OCI-LY3 (cell line): ENCODE data around the gene PPP1R15B.

Experiments used
- H2AFZ ChIP-seq: fragments of 200-600, 300-600 bp; shearing (Covaris generic); 2 replicates; pipeline ENCODE4 v1.6.0; 2014; ENCODE audit warnings: antibody characterized with exemption, low read depth, low read length
- H3K27ac ChIP-seq: fragments of 200-600, 300-600 bp; sonication (generic); 2 replicates; pipeline ENCODE4 v1.5.1; 2014; ENCODE audit warnings: mild to moderate bottlenecking, low read length, moderate library complexity, mixed read lengths
- H3K27me3 ChIP-seq: fragments of 200-600, 300-600 bp; sonication (generic); 2 replicates; pipeline ENCODE4 v1.6.1; 2014; ENCODE audit warnings: low read depth, low read length, mixed read lengths
- H3K36me3 ChIP-seq: fragments of 200-600, 300-600 bp; sonication (generic); replicated peaks from 2 replicates; pipeline ENCODE3; 2014; ENCODE audit warnings: low read depth, low read length, mixed read lengths
- H3K4me1 ChIP-seq: fragments of 300-600, 200-600 bp; sonication (generic); 2 replicates; pipeline ENCODE4 v1.6.1; 2014; ENCODE audit warnings: low read length, mixed read lengths
- H3K4me2 ChIP-seq: fragments of 200-600, 300-600 bp; sonication (generic); 2 replicates; pipeline ENCODE4 v1.6.1; 2014; ENCODE audit warnings: low read length, mixed read lengths
- H3K4me3 ChIP-seq: fragments of 300-600, 200-600 bp; sonication (generic); 2 replicates; pipeline ENCODE4 v1.5.1; 2014; ENCODE audit warnings: antibody characterized with exemption, mild to moderate bottlenecking, low read length, moderate library complexity
- H3K79me2 ChIP-seq: fragments of 300-600, 200-600 bp; shearing (Covaris generic); 2 replicates; pipeline ENCODE4 v1.6.1; 2014; ENCODE audit warnings: mild to moderate bottlenecking, low read length, mixed read lengths
- H3K9ac ChIP-seq: fragments of 300-600, 200-600 bp; shearing (Covaris generic); 2 replicates; pipeline ENCODE4 v1.6.0; 2014; ENCODE audit warnings: mild to moderate bottlenecking, low read length, moderate library complexity
- H3K9me3 ChIP-seq: fragments of 200-600, 300-600 bp; shearing (Covaris generic); 2 replicates; pipeline ENCODE4 v1.6.1; 2014; ENCODE audit warnings: low read length, mixed read lengths; ENCODE audit not compliant: insufficient read depth
- H4K20me1 ChIP-seq: fragments of 200-600, 300-600 bp; sonication (generic); 2 replicates; pipeline ENCODE4 v1.6.1; 2016; ENCODE audit warnings: low read length, mixed read lengths; ENCODE audit not compliant: insufficient read depth
- EZH2phosphoT487 ChIP-seq: fragments of 200-600 bp; shearing (Covaris generic); IDR thresholded peaks from 2 replicates; pipeline ENCODE4 v1.6.1; 2018; ENCODE audit warnings: antibody characterized with exemption, mixed run types, low read depth
- TF ChIP-seq, protein P1 (sequence below): fragments of 200-600, 300-600 bp; sonication (generic); IDR thresholded peaks from 2 replicates; pipeline ENCODE4 v1.5.1; 2014; ENCODE audit warnings: antibody characterized with exemption, low read length, low read depth

Gene PPP1R15B

GRCh38 chr1:204449678-204450280 is 38.2 kb upstream of the PPP1R15B start:
- no peak for TF ChIP-seq EZH2phosphoT487
- TF ChIP-seq, protein P1, sequence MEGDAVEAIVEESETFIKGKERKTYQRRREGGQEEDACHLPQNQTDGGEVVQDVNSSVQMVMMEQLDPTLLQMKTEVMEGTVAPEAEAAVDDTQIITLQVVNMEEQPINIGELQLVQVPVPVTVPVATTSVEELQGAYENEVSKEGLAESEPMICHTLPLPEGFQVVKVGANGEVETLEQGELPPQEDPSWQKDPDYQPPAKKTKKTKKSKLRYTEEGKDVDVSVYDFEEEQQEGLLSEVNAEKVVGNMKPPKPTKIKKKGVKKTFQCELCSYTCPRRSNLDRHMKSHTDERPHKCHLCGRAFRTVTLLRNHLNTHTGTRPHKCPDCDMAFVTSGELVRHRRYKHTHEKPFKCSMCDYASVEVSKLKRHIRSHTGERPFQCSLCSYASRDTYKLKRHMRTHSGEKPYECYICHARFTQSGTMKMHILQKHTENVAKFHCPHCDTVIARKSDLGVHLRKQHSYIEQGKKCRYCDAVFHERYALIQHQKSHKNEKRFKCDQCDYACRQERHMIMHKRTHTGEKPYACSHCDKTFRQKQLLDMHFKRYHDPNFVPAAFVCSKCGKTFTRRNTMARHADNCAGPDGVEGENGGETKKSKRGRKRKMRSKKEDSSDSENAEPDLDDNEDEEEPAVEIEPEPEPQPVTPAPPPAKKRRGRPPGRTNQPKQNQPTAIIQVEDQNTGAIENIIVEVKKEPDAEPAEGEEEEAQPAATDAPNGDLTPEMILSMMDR: no peak
- H3K9me3 ChIP-seq: no peaks in the 10 kb centered on the region
- no peak overlapping the region for H3K27ac ChIP-seq
- no peak overlapping the region for H3K9ac ChIP-seq
- H2AFZ ChIP-seq: no peak overlapping the region
- H3K4me2 ChIP-seq: no peak overlapping the region
- H3K36me3 ChIP-seq: peaks cover 36% of the 10 kb centered on the region
- H3K27me3 ChIP-seq: no peaks in the 10 kb centered on the region
- no peaks in the 10 kb centered on the region for H4K20me1 ChIP-seq
- no peak overlapping the region for H3K4me3 ChIP-seq
- H3K4me1 ChIP-seq: peaks cover 70% of the 10 kb centered on the region
- no peaks in the 10 kb centered on the region for H3K79me2 ChIP-seq

DNA sequence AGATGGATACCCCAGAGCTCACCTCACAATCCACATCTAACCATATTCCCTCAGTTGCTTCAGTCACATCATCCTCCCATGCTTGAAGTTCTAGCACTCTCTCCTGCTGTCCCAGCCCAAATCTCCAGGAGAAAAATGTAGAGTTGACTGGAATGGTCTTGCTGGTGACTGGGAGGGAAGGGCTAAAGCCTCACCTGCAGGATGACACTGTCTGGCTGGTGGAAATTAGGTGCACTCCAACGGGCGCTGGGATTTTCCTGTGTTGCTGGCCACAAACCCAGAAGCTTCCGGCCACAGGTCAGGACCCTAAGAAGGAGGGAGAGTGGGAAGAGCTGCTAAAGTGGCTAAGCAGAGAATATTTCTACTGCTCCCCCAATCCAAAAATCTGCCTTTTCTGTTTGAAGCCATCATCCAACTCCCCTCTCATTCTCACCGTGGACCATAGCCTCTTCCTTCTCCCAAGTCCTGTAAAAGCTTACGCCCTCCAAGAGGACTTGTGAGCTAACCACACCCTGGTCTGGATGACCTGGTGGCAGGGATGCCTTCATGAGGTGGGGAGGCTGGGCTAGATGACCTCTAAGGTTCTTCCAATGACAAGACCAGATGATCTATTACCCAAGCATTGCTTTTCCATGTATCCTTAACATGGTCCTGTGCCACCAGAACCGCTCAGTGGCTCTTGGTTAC is 37.5 kb upstream of the PPP1R15B start:
- TF ChIP-seq EZH2phosphoT487: no peak
- TF ChIP-seq, protein P1: no peak
- Histone ChIP-seq H4K20me1 (no peaks in the 10 kb centered on the region), H3K4me2 (peak overlapping the region; percentile 21), H3K79me2 (no peaks in the 10 kb centered on the region), H3K4me3 (no peak overlapping the region), H3K4me1 (peaks cover 70% of the 10 kb centered on the region), H3K27ac (no peak overlapping the region), H3K27me3 (no peaks in the 10 kb centered on the region), H2AFZ (no peak overlapping the region), H3K36me3 (peaks cover 39% of the 10 kb centered on the region), H3K9me3 (no peaks in the 10 kb centered on the region), H3K9ac (no peak overlapping the region)

GRCh38 chr1:204448344-204448964 is 36.8 kb upstream of the PPP1R15B start:
- H3K9ac ChIP-seq: no peak overlapping the region
- no peaks in the 10 kb centered on the region for H3K9me3 ChIP-seq
- peak overlapping the region; percentile 21 for H3K4me2 ChIP-seq
- H2AFZ ChIP-seq: no peak overlapping the region
- no peak for TF ChIP-seq EZH2phosphoT487
- TF ChIP-seq, protein P1: no peak
- H3K27ac ChIP-seq: no peak overlapping the region
- H3K27me3 ChIP-seq: no peaks in the 10 kb centered on the region
- no peaks in the 10 kb centered on the region for H4K20me1 ChIP-seq
- peaks cover 46% of the 10 kb centered on the region for H3K36me3 ChIP-seq
- H3K4me1 ChIP-seq: peaks cover 65% of the 10 kb centered on the region
- H3K4me3 ChIP-seq: no peak overlapping the region
- no peaks in the 10 kb centered on the region for H3K79me2 ChIP-seq

DNA sequence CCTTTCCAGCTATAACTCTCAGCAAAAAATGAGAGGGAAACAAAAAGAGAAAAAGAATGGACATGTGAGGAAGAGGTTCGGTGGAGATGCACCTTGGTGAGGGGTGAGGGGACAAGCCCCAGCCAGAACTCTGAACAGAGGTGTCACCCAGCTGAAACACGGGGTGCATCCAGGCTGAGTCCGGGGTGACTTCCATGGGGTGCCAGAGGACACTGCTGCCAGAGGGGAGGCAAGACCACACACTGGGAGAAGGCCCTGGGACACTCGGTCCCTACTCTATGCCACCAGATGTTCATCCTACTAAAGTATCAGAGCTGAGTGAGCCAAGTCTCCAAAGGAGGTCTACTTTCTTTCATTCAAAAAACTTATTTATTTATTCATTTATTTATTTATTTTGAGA is 36.1 kb upstream of the PPP1R15B start:
- no peak overlapping the region for H3K4me2 ChIP-seq
- no peak for TF ChIP-seq EZH2phosphoT487
- no peak overlapping the region for H3K27ac ChIP-seq
- H4K20me1 ChIP-seq: no peaks in the 10 kb centered on the region
- no peak overlapping the region for H3K4me3 ChIP-seq
- no peak overlapping the region for H3K9ac ChIP-seq
- no peaks in the 10 kb centered on the region for H3K27me3 ChIP-seq
- no peaks in the 10 kb centered on the region for H3K9me3 ChIP-seq
- no peaks in the 10 kb centered on the region for H3K79me2 ChIP-seq
- peaks cover 58% of the 10 kb centered on the region for H3K4me1 ChIP-seq
- H2AFZ ChIP-seq: no peak overlapping the region
- peaks cover 53% of the 10 kb centered on the region for H3K36me3 ChIP-seq
